HepG2 (cell line): ENCODE data around the gene RAB40C. TPM values are rescaled to one million over a fixed set of nuclear protein-coding genes. Genes with fewer than 3 reads are reported as not detected.

Experiments
- ATM ChIP-seq: fragments of 450-650 bp; IDR thresholded peaks from 2 replicates; pipeline ENCODE4 v1.7.1; 2017; ENCODE audit warnings: mild to moderate bottlenecking, borderline replicate concordance
- CREB3 ChIP-seq: sonication (generic); formaldehyde crosslinking; IDR thresholded peaks from 2 replicates; pipeline ENCODE4 v1.5.0; 2020; ENCODE audit warnings: missing genetic modification reagents
- ESRRA ChIP-seq: sonication (generic); formaldehyde crosslinking; IDR thresholded peaks from 2 replicates; pipeline ENCODE4 v1.5.1; 2020; ENCODE audit warnings: mild to moderate bottlenecking, low read depth, missing genetic modification reagents
- GATAD1 ChIP-seq: IDR thresholded peaks from 2 replicates; pipeline ENCODE4 v1.6.1; 2016; ENCODE audit warnings: missing genetic modification reagents, missing compliant biosample characterization
- MEIS2 ChIP-seq: sonication (generic); formaldehyde crosslinking; IDR thresholded peaks from 2 replicates; pipeline ENCODE4 v1.9.0; 2021; ENCODE audit warnings: mild to moderate bottlenecking, missing genetic modification reagents
- SAP130 ChIP-seq: IDR thresholded peaks from 2 replicates; pipeline ENCODE4 v1.6.1; 2016; ENCODE audit warnings: low read depth
- TBX3 ChIP-seq: fragments of 450-650 bp; IDR thresholded peaks from 2 replicates; pipeline ENCODE4 v1.6.1; 2017; ENCODE audit warnings: antibody characterized with exemption, mild to moderate bottlenecking, inconsistent platforms, borderline replicate concordance
- ZBTB1 ChIP-seq: sonication (generic); formaldehyde crosslinking; IDR thresholded peaks from 2 replicates; pipeline ENCODE4 v1.4.0; 2020; ENCODE audit warnings: missing genetic modification reagents, borderline replicate concordance
- ZC3H4 ChIP-seq: sonication (generic); formaldehyde crosslinking; IDR thresholded peaks from 2 replicates; pipeline ENCODE4 v1.4.0; 2020; ENCODE audit warnings: missing genetic modification reagents, borderline replicate concordance
- ZNF274 ChIP-seq: sonication (generic); formaldehyde crosslinking; IDR thresholded peaks from 2 replicates; pipeline ENCODE4 v1.5.1; 2020; ENCODE audit warnings: mild to moderate bottlenecking, missing genetic modification reagents
- ZNF629 ChIP-seq: sonication (generic); formaldehyde crosslinking; conservative IDR thresholded peaks from 2 replicates; pipeline ENCODE4 v1.5.0; 2020; ENCODE audit warnings: missing genetic modification reagents
- ZNF777 ChIP-seq: sonication (generic); formaldehyde crosslinking; IDR thresholded peaks from 2 replicates; pipeline ENCODE4 v1.4.0; 2020; ENCODE audit warnings: missing genetic modification reagents
- ZSCAN9 ChIP-seq: IDR thresholded peaks from 2 replicates; pipeline ENCODE4 v1.6.1; 2016; ENCODE audit warnings: borderline replicate concordance
- polyA plus RNA-seq, 8 experiments: library from polyadenylated mRNA; depleted of rRNA in 3 of 8; stranded (reverse) in 7 of 8; unstranded in 1 of 8; fragments of >200 nt; fragmentation: Illumina TruSeq in 4 of 8; extraction: Trizol in 4 of 8; gene quantifications; 2 replicates each; pipeline versions ENCODE4 v1.2.1 to v1.2.3, GENCODE V29; 2011 to 2016; ENCODE audit warnings: low read depth in 4 of 8, missing spikeins in 1 of 8, mixed read lengths in 1 of 8; ENCODE audit not compliant: insufficient read depth in 1 of 8
- total RNA-seq, 5 experiments: library from RNA; depleted of rRNA; stranded (reverse); fragments of >200 nt; fragmentation: Illumina TruSeq; extraction: Trizol; gene quantifications; 2 replicates each; pipeline ENCODE4 v1.2.3, GENCODE V29; 2016; ENCODE audit warnings: low read depth in 1 of 5

RAB40C gene
- total and polyA plus RNA-seq, 2 of the 13 experiments (the other 11 are each of a cell fraction or from before 2014, with no cell fraction given), result 7.7 to 11.5 TPM

GRCh38 chr16:648071-648780, 58.4 kb downstream of the RAB40C start (continued):
- TF ChIP-seq ZBTB1 (CRISPR knock-in tag), result no peak
- no peak for TF ChIP-seq ATM
- no peak for TF ChIP-seq TBX3
- no peak for TF ChIP-seq CREB3 (CRISPR knock-in tag)
- TF ChIP-seq SAP130 (CRISPR knock-in tag), result peak; percentile 82
- peak; percentile 63; the same call in 1 of the 2 replicates for TF ChIP-seq MEIS2 (CRISPR knock-in tag)
- TF ChIP-seq ESRRA (CRISPR knock-in tag), result no peak
- TF ChIP-seq ZNF274, result no peak
- TF ChIP-seq GATAD1 (CRISPR knock-in tag), result 0 out of 2 replicates have a peak, but pooled peaks have one; percentile 28
- no peak for TF ChIP-seq ZNF777 (CRISPR knock-in tag)
- TF ChIP-seq ZNF629, result no peak; the same call in 1 of the 2 replicates
- TF ChIP-seq ZC3H4 (CRISPR knock-in tag), result no peak
- TF ChIP-seq ZSCAN9 (CRISPR knock-in tag), result no peak
